SU-DHL-6 (cell line): ENCODE data around the gene LGALS14.

ENCODE experiments used
- H2AFZ ChIP-seq: fragments of 200-600 bp; sonication (generic); 2 replicates; pipeline ENCODE4 v1.6.1; 2014; ENCODE audit warnings: low read depth, mild to moderate bottlenecking, moderate library complexity, mixed read lengths, antibody characterized with exemption, low read length; ENCODE audit not compliant: severe bottlenecking
- H3F3A ChIP-seq: fragments of 200-600 bp; shearing (Covaris generic); 2 replicates; pipeline ENCODE4 v1.6.0; 2016; ENCODE audit warnings: antibody characterized with exemption, mild to moderate bottlenecking; ENCODE audit not compliant: insufficient read depth
- H3K27ac ChIP-seq: fragments of 200-600 bp; sonication (generic); 2 replicates; pipeline ENCODE4 v1.5.1; 2016; ENCODE audit warnings: low read depth, mild to moderate bottlenecking, low read length, moderate library complexity, mixed read lengths
- H3K27me3 ChIP-seq: fragments of 200-600 bp; sonication (generic), shearing (Covaris generic); 2 replicates; pipeline ENCODE4 v1.6.0; 2014; ENCODE audit warnings: mild to moderate bottlenecking, low read length
- H3K36me3 ChIP-seq: fragments of 200-600 bp; sonication (generic); 2 replicates; pipeline ENCODE4 v1.6.1; 2014; ENCODE audit warnings: mild to moderate bottlenecking, low read length, mixed read lengths
- H3K4me2 ChIP-seq: fragments of 300-600, 200-600 bp; shearing (Covaris generic), sonication (generic); 2 replicates; pipeline ENCODE4 v1.6.0; 2014; ENCODE audit warnings: low read length, low read depth, mild to moderate bottlenecking; ENCODE audit not compliant: poor library complexity, severe bottlenecking
- H3K4me3 ChIP-seq: fragments of 200-600 bp; sonication (generic); 2 replicates; pipeline ENCODE4 v1.5.1; 2014; ENCODE audit warnings: antibody characterized with exemption, low read length, mild to moderate bottlenecking, mixed read lengths; ENCODE audit not compliant: insufficient read depth, poor library complexity, severe bottlenecking
- H3K79me2 ChIP-seq: fragments of 200-600 bp; sonication (generic); 2 replicates; pipeline ENCODE4 v1.6.1; 2014; ENCODE audit warnings: mild to moderate bottlenecking, low read length, moderate library complexity; ENCODE audit not compliant: insufficient read depth
- H3K9ac ChIP-seq: fragments of 200-600 bp; sonication (generic); 2 replicates; pipeline ENCODE4 v1.7.0; 2014; ENCODE audit warnings: mild to moderate bottlenecking, low read length
- H3K9me2 ChIP-seq: fragments of 200-600 bp; sonication (generic); replicated peaks from 2 replicates; pipeline ENCODE4 v1.6.1; 2014; ENCODE audit warnings: low read length; ENCODE audit not compliant: insufficient read depth
- H3K9me3 ChIP-seq: fragments of 200-600 bp; sonication (generic); 2 replicates; pipeline ENCODE4 v1.6.1; 2014; ENCODE audit warnings: low read length, mixed read lengths; ENCODE audit not compliant: insufficient read depth
- H4K20me1 ChIP-seq: fragments of 200-600 bp; sonication (generic); 2 replicates; pipeline ENCODE4 v1.6.1; 2014; ENCODE audit warnings: low read depth, mild to moderate bottlenecking, antibody characterized with exemption, low read length, moderate library complexity, mixed read lengths
- CTCF ChIP-seq: fragments of 200-600 bp; sonication (generic); IDR thresholded peaks from one replicate; pipeline ENCODE4 v1.5.1; 2017; ENCODE audit warnings: antibody characterized with exemption, mild to moderate bottlenecking, low read length, moderate library complexity; ENCODE audit not compliant: insufficient read depth, poor library complexity, severe bottlenecking
- EZH2phosphoT487 ChIP-seq: fragments of 200-600 bp; sonication (generic), shearing (Covaris generic); conservative IDR thresholded peaks from 2 replicates; pipeline ENCODE4 v1.6.1; 2018; ENCODE audit warnings: mild to moderate bottlenecking, antibody characterized with exemption, low read length, moderate library complexity, mixed read lengths

Gene LGALS14

GRCh38 chr19:39698535-39698934 is 5.7 kb upstream of the LGALS14 start:
- no peaks in the 10 kb centered on the region for H4K20me1 ChIP-seq
- no peak overlapping the region for H3K4me2 ChIP-seq
- no peaks in the 10 kb centered on the region for H3K79me2 ChIP-seq
- no peak overlapping the region for H2AFZ ChIP-seq
- no peaks in the 10 kb centered on the region for H3K9me3 ChIP-seq
- no peak overlapping the region for H3K4me3 ChIP-seq
- no peak overlapping the region for H3K9ac ChIP-seq
- no peaks in the 10 kb centered on the region for H3F3A ChIP-seq
- H3K27ac ChIP-seq: no peak overlapping the region
- H3K36me3 ChIP-seq: no peaks in the 10 kb centered on the region
- H3K27me3 ChIP-seq: no peaks in the 10 kb centered on the region
- TF ChIP-seq CTCF (no peak), EZH2phosphoT487 (no peak)
- no peaks in the 10 kb centered on the region for H3K9me2 ChIP-seq

GRCh38 chr19:39701291-39701690 is 3.0 kb upstream of the LGALS14 start:
- H3K79me2 ChIP-seq: no peaks in the 10 kb centered on the region
- H3F3A ChIP-seq: no peaks in the 10 kb centered on the region
- no peak overlapping the region for H3K27ac ChIP-seq
- no peak overlapping the region for H3K4me3 ChIP-seq
- no peaks in the 10 kb centered on the region for H3K9me2 ChIP-seq
- no peak overlapping the region for H2AFZ ChIP-seq
- H3K36me3 ChIP-seq: no peaks in the 10 kb centered on the region
- no peak overlapping the region for H3K9ac ChIP-seq
- no peak for TF ChIP-seq EZH2phosphoT487
- TF ChIP-seq CTCF: no peak
- H3K9me3 ChIP-seq: no peaks in the 10 kb centered on the region
- no peak overlapping the region for H3K4me2 ChIP-seq
- H4K20me1 ChIP-seq: no peaks in the 10 kb centered on the region
- H3K27me3 ChIP-seq: no peaks in the 10 kb centered on the region

GRCh38 chr19:39705578-39706188 is 1.4 kb downstream of the LGALS14 start:
- Histone ChIP-seq H3K9me3 (no peaks in the 10 kb centered on the region), H3K9me2 (no peaks in the 10 kb centered on the region), H2AFZ (no peak overlapping the region), H3F3A (no peaks in the 10 kb centered on the region), H4K20me1 (no peaks in the 10 kb centered on the region), H3K27me3 (no peaks in the 10 kb centered on the region), H3K36me3 (no peaks in the 10 kb centered on the region), H3K4me2 (no peak overlapping the region), H3K79me2 (no peaks in the 10 kb centered on the region), H3K9ac (no peak overlapping the region), H3K27ac (no peak overlapping the region), H3K4me3 (no peak overlapping the region)
- TF ChIP-seq EZH2phosphoT487: no peak
- no peak for TF ChIP-seq CTCF
